ENCODE results near the gene STARD10.

Gene STARD10

GRCh38 chr11:72723508-72723907 is 70.3 kb downstream of the STARD10 start:
- no peak for DNase-seq

GRCh38 chr11:72722050-72722748 is 71.6 kb downstream of the STARD10 start:
- peak; percentile 81 for DNase-seq

GRCh38 chr11:72721689-72722049 is 72.2 kb downstream of the STARD10 start:
- DNase-seq, result no peak

- no peak for DNase-seq
Measured at GRCh38 chr11:72721276-72721675, 72.6 kb downstream of the STARD10 start.

GRCh38 chr11:72720784-72721183 is 73.1 kb downstream of the STARD10 start:
- no peak for DNase-seq

- no peak for DNase-seq
Measured at GRCh38 chr11:72720047-72720446, 73.8 kb downstream of the STARD10 start.

- no peak for DNase-seq
Measured at GRCh38 chr11:72719551-72719950, 74.3 kb downstream of the STARD10 start.

- DNase-seq, result no peak
Measured at GRCh38 chr11:72719144-72719543, 74.7 kb downstream of the STARD10 start.

- DNase-seq, result no peak
Measured at GRCh38 chr11:72718101-72718501, 75.7 kb downstream of the STARD10 start.

- no peak for DNase-seq
Measured at GRCh38 chr11:72716788-72717435, 76.9 kb downstream of the STARD10 start.

GRCh38 chr11:72716290-72716689 is 77.6 kb downstream of the STARD10 start:
- no peak for DNase-seq

GRCh38 chr11:72712841-72713240 is 81.0 kb downstream of the STARD10 start:
- DNase-seq, result no peak

- DNase-seq, result no peak
Measured at GRCh38 chr11:72712168-72712751, 81.6 kb downstream of the STARD10 start.

GRCh38 chr11:72711141-72711540 is 82.7 kb downstream of the STARD10 start:
- no peak for DNase-seq

GRCh38 chr11:72710278-72710677 is 83.6 kb downstream of the STARD10 start:
- no peak for DNase-seq

GRCh38 chr11:72709478-72710238 is 84.2 kb downstream of the STARD10 start:
- no peak for DNase-seq

GRCh38 chr11:72707032-72707431 is 86.8 kb downstream of the STARD10 start:
- no peak for DNase-seq

GRCh38 chr11:72706579-72706978 is 87.3 kb downstream of the STARD10 start:
- DNase-seq, result no peak

- DNase-seq, result peak; percentile 26
Measured at GRCh38 chr11:72705442-72706365, 88.1 kb downstream of the STARD10 start.

GRCh38 chr11:72704783-72705265 is 89.0 kb downstream of the STARD10 start:
- DNase-seq, result no peak
